Left colon (tissue), 2 donors: ENCODE results near the gene FMN2. TPM values are rescaled to one million over a fixed set of nuclear protein-coding genes. Genes with fewer than 3 reads are reported as not detected.
A peak's percentile ranks its signal among the peaks of the same experiment; 100 is the strongest.
"Not testable (repeated sequence)": the region's sequence is repeated elsewhere in the genome, so short reads cannot be mapped to it uniquely, and the experiment has no call there.

Source experiments
- ATAC-seq: fragments of 200-7000 bp; cut with Tn5 transposase; one replicate; pipeline ENCODE4 v1.9.1; 2020; ENCODE audit warnings: mild to moderate bottlenecking, moderate library complexity
- DNase-seq, 2 donors: peaks; one replicate each; pipeline ENCODE4 v3.0.0-alpha.2; 2020
- intact Hi-C, 2 donors: fragments of 100-400 bp; cut with DNase I in 1 of 2; cut with micrococcal nuclease in 1 of 2; formaldehyde crosslinking; loops; one replicate each; pipeline versions ENCODE4 v1.11.2 to v1.14.0; 2022; cut with DNase I, micrococcal nuclease
- total RNA-seq, 2 donors: library from RNA; stranded (reverse); fragmentation: NEBNext Ultra II Directional; extraction: Animal tissue kit (Norgen Biotek cat#: 25700); gene quantifications; one replicate each; pipeline ENCODE4 v1.2.1, GENCODE V29; 2021
- donor health status: DM: no; HTN: no; CAD: no.
- donor health status: DM: yes; HTN: yes; CAD: no.

The FMN2 gene
- total RNA-seq, 2 donors from 2014 or later = 2.6 to 3.0 TPM

DNA sequence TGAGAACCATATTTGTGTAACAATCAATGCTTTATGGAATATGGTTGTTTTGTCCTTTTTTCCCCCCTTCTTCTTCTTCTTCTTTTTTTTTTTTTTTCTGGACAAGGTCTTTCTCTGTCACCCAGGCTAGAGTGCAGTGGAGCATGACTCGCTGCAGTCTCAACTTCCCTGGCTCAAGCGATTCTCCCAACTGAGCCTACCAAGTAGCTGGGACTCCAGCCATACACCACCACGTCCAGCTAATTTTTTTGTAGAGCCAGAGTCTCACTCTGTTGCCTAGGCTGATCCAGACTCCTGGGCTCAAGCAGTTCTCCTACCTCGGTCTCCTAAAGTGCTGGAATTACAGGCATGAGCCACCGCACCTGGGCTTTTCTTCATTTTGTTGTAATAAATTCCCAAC is 86.7 kb downstream of the FMN2 start:
- DNase-seq (no peak), ATAC-seq (no peak)
- intact Hi-C loops = no loop called here

GRCh38 chr1:240184682-240185081 is 93.0 kb downstream of the FMN2 start:
- intact Hi-C loops = loop anchor here in 1 of 2 donors (10.0 kb wide), 1 partner anchor 160 kb away; no protein-coding TSS in a partner anchor
- not testable (repeated sequence) for DNase-seq, ATAC-seq

DNA sequence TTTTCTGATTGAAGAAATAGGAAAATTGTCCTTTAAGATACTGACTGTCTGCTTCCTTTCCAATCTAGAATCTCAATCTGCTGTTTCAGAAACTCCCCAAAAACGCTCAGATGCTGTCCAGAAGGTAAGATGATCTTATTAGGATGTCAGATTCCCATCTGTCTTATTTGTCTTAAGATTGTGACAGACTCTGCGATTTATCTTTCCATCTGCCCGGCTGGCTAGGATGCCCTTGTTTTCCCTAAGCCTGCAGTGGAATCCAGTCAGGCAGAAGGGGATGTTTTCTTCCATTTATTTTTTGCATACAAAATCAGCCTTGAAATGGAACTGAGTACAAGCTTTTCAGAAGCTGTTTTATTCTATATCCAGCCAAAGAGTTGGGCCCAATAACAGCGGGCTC is 96.5 kb downstream of the FMN2 start:
- no peak for DNase-seq
- ATAC-seq = no peak
- intact Hi-C loops = loop anchor here in 1 of 2 donors (10.0 kb wide), 1 partner anchor 163 kb away; no protein-coding TSS in a partner anchor

DNA sequence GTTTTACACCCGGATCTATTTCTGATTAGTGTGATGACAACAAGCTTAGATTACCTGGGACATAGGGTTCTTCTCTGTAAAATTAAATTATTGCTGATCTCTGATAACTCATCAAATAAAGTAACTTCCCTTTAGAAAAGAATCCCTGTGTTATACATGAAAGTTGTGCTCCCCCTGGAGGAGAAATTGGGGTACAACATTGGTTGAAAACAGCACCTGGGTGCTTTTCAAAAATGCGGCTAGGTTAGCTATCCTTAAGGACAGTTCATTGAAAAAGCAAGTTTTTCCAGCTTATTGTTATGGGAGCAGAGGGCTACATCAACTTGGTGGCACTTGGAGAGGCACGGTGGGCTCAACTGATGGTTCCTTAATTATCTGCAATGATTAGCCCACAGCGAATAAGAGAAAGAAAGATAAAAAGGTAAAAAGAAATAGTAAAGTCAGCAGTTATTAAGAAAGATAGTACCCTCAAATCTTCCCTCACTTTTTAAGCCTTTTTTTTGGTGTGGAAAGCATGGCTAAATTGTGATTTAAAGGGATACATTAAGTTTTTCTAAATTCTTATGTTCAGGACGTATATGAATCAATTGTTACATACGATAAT is 97.8 kb downstream of the FMN2 start:
- intact Hi-C loops = loop anchor here in 1 of 2 donors (10.0 kb wide), 1 partner anchor 165 kb away; no protein-coding TSS in a partner anchor
- DNase-seq (peak in 1 of 2 donors; percentile 22), ATAC-seq (peak; percentile 48)

DNA sequence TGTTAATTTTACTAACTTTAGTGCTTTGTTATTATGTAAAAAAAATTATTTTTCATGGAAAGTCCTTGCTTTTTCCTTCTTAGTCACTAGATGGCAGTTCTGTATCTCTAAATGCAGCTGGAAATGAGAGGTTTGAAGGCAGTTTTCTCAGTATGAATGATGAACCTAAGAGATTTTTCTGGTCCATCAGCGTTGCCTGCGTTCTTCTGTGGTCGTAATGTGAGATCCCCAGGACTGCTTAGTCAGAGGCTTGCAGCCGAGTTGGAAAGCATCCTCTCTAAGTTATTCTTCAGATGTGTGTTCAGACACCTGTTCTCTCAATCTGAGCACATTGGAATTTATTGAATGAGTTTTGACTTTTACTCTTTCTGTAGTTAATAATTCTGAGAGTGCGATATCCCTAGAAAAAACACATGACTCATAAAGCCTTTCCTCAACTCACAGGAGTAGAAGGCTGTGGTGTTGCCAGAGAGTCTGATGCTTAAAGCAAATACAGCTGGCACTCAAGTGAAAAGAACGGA is 99.3 kb downstream of the FMN2 start:
- intact Hi-C loops = loop anchor here in 1 of 2 donors (5.0 kb wide), 2 partner anchors 421 to 501 kb away; partner anchors contain the start of gene GREM2
- DNase-seq = no peak
- ATAC-seq = peak; percentile 86

DNA sequence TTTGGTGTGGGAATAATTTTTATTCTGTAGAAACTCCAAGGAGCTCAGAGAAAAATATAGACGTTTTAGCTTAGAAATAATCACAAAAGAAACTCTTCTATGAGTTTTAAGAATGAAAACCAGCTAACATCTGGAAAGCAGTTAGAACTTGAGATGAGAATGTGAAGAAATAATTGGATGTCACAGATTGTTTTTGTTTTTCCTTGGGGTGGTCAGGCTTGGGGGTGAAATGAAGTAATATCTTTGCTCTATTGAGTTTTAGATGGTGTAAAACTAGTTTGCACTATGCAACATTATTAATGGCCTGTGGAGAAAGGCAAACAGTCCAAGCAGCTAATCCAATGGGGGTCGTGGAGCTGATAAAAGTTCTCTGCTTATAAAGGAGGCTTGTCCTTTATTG is 101.2 kb downstream of the FMN2 start:
- intact Hi-C loops = loop anchor here in 1 of 2 donors (5.0 kb wide), 2 partner anchors 419 to 499 kb away; partner anchors contain the start of gene GREM2
- DNase-seq (no peak), ATAC-seq (no peak)

DNA sequence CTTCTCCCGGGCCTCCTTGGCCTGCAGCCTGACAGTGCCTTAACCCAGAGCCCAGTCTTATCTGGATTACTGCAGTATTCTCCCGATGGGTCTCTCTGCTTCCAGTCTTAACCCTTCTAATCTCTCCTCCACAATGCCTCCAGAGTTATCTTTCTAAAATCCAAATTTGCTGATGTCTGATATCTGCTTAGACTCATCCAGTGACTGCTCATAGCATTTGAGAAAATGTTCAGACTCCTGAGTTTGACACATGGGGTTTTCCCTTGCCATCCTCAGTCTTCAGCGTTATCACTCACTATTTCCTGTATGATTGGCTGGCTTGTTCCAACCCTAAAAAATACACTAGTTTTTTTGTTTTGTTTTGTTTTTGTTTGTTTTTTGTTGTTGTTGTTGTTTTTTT is 102.0 kb downstream of the FMN2 start:
- intact Hi-C loops = loop anchor here in 1 of 2 donors (5.0 kb wide), 2 partner anchors 419 to 499 kb away; partner anchors contain the start of gene GREM2
- ATAC-seq (no peak), DNase-seq (no peak)

GRCh38 chr1:240194120-240194519 is 102.4 kb downstream of the FMN2 start:
- DNase-seq (peak in 1 of 2 donors; percentile 43), ATAC-seq (no peak)
- intact Hi-C loops = loop anchor here in 1 of 2 donors (5.0 kb wide), 2 partner anchors 418 to 498 kb away; partner anchors contain the start of gene GREM2

DNA sequence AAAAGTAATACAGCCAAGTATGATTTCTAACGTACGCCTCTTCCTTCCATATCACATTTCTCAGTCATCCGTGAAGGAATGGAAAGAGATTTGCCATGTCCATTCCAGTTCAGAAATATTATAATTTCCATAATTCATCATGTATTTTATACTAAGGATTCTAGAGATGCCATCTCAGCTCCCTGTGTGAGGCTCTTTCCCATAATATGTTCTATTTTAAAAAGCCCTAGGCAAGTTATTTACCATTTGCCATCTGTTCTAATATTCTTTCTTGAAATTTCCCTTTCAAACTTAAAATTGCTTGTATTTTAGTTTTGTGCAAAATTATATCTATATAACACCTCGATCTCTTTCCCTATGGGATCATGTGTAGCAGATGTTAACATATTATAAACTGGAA is 106.7 kb downstream of the FMN2 start:
- ATAC-seq (no peak), DNase-seq (no peak)
- intact Hi-C loops = no loop called here

DNA sequence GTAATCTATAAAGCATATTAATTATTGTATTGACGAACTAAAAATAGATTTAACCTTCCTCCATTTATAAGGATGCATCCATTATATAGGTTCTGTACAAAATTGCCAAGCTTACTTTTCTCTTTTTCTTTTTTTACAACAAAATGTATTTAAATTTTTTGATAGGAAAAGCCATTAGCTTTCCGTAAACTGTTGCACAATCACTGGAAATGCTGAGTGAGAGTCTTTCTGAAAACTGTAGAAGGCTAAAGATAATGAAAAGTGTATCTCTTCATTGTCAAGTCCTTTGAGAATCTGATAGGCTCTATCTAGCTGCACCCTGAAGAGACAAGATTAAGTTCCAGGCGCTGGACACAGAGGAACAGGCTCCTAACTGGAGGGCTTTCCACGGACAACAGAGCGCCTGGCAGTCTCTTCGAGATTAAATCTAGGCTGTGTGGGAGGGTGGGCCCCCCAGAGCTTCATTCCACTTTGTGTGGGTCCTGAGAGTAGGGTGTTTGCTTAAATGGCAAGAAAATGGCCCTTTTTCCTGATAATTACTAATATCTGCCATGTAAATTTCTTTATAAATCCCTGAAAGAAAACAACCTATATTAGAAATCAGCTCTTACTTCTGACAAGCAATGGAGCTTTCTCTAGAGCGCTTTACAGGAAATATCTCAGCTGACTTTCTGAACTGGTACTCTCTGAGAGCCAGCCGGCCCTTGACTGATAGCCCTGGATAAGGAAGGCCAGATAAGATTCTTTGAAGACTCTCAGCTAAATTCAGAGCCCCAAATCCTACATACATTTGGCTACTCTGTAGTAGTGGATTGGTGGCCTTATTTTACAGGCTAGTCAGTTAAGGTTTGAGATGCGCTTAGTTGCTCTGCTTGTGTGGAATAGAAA is 108.3 kb downstream of the FMN2 start:
- intact Hi-C loops = no loop called here
- ATAC-seq = no peak

DNA sequence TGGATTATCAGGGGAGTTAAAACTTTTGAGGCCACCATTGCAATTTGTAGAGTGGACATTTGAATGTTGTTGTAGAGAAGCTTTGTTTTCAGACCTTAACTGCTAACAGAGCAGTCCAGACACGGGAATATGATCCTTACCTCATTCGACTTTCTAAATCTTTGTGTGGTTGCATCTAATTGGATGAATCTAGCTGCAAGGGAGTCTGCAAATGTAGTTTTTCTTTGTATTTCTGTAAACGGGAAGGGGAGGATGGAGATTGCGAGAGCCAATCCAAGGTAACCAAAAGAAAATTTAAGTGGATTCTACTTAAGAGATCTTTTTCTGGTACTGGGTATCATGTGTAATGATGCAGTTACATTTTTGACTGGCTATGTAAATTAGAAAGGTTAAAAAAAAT is 110.2 kb downstream of the FMN2 start:
- intact Hi-C loops = no loop called here
- ATAC-seq (no peak), DNase-seq (no peak)

More for the DNA sequence above, 108.3 kb downstream of the FMN2 start:
- no peak for DNase-seq

DNA sequence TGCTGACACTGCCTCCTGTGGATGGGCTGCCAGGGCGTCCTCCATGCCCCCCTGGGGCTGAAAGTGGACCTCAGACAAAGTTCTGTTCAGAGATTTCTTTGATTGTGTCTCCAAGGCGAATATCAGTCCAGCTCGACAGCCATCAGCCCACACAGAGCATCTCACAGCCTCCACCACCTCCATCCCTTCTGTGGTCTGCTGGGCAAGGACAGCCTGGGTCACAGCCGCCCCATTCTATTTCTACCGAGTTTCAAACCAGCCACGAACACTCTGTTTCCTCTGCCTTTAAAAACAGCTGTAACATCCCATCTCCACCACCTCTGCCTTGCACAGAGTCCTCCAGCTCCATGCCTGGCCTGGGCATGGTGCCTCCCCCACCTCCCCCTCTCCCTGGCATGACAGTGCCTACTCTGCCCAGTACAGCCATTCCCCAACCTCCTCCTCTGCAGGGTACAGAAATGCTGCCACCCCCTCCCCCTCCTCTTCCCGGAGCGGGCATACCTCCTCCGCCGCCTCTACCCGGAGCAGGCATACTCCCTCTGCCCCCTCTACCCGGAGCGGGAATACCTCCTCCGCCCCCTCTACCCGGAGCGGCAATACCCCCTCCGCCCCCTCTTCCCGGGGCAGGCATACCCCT is 115.5 kb downstream of the FMN2 start:
- intact Hi-C loops = no loop called here
- DNase-seq = no peak

DNA sequence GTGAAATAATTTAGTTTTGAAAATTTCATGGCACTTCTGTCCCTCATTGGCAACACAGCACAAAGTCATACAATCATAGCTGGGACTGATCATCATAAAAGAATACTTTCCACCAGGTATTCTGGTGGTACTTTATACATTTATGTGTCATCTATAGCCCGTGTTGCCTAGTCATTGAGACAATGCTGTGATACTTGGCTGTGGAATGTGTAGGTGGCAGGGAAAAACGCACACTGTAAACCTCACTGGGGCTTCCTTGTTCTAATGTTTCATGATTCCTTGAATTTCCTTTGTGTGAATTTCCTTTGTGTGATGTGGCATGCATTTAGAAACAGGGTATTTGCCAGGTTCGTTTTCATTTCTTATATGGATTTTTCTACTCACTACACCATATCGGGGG is 118.3 kb downstream of the FMN2 start:
- DNase-seq (no peak), ATAC-seq (no peak)
- intact Hi-C loops = no loop called here

More for the DNA sequence above, 115.5 kb downstream of the FMN2 start:
- no peak for ATAC-seq

GRCh38 chr1:240212556-240212955 is 120.9 kb downstream of the FMN2 start:
- no peak for ATAC-seq
- DNase-seq = no peak
- intact Hi-C loops = no loop called here

DNA sequence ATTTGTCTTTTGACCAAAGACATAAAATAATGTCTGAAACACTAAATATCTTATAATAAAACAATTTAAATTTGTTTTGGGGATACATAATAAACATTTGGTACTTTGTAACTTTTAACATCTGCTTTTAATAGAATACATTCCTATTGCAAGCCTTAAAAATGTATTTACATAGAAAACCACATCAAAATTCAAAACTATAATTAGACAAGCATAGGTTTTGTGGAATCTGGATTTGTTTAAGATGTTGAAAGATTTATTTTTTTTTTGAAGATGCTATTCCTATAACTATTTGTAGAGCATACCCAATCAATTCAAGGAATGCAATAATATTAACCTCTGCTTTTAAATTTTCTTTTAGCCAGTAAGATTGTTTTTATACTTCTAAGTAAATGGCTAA is 125.7 kb downstream of the FMN2 start:
- no peak for ATAC-seq
- intact Hi-C loops = no loop called here
- DNase-seq = no peak

DNA sequence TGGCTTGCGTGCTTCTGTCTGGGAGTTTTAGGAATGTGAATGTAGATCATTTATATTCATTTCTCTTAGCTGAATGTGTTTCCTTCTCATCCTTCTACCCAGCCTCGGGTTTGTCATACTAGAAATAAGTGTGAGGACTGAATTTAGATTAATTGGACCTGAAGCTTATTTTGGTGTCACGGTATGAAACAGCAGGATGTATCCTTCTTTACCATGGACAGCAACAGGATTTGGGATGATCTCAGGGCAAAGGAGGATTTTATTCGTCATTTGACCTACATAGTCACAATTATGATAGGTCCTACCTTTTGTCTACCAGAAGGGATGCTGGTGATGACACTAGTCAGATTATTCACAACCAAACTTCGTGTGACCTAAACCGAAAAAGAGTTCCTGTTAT is 127.4 kb downstream of the FMN2 start:
- intact Hi-C loops = no loop called here
- no peak for DNase-seq
- no peak for ATAC-seq

DNA sequence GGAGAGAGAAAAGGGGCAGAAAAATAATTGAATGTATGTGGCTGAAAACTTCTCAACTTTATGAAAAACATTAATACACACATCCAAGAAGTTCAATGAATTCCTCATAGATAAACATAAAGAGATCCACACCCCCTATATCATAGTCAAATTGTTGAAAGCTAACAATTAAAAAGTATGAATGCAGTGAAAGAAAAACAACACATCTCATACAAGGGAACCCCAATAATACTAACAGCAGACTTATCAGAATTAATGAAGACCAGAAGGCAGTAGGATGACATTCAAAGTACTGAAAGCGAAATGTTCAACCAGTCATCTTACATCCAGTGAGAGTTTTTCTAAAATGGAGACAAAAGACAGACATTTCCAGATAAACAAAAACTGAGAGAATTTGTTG is 134.4 kb downstream of the FMN2 start:
- DNase-seq = no peak
- intact Hi-C loops = no loop called here
- no peak for ATAC-seq

DNA sequence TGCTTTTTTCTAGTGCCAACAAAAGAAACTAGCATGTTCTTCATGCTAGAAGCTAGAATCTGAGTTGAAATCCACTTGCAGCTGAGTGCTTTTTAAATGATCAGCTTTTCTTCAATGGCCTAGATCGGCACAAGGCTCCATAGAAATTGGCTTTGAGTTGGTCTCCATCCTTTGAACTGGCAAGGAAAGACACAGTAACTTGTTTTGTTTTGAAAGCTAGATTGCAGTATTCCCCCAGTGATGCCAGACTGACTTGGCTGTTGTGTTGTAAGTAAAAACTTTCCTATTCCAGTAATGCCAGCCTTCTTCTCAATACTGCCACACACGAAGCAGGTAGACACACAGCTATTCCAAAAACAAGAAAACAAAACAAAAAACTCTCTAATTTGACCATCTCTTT is 139.1 kb downstream of the FMN2 start:
- no peak for DNase-seq
- intact Hi-C loops = no loop called here
- ATAC-seq = no peak

DNA sequence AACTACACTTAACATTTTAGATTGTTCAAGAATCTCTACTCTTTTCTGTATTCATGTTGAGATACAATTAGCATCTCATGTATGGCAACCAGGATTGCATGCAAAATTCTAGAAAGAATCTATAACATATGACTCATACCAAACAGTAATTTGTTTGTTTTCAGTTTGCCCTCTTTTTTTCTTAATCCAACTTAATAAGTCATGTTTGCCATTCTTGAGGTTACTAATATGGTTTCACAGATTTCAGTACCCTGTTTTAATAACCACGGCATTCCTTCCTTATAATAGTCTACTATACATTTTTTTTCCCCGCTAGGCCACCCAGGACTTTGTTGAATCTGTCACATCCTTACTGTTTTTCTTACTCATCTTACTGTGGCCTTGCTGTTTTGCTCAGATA is 140.8 kb downstream of the FMN2 start:
- DNase-seq = no peak
- no peak for ATAC-seq
- intact Hi-C loops = no loop called here
